Measurements from ENCODE around the gene FADS6. TPM values are rescaled to one million over a fixed set of nuclear protein-coding genes. Genes with fewer than 3 reads are reported as not detected.

Gene FADS6
- total RNA-seq, 1 experiment from 2014 or later = not detected

DNA sequence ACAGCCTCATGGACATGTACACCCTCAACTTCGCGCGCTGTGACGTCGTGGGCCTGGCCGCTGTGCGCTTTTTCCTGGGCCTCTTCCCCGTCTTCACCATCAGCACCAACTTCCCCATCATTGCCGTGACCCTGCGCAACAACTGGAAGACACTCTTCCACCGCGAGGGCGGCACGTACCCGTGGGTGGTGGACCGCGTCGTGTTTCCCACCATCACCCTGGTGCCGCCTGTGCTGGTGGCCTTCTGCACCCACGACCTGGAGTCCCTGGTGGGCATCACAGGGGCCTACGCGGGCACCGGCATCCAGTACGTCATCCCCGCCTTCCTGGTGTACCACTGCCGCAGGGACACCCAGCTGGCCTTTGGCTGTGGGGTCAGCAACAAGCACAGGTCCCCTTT lies 57.2 kb downstream of the FADS6 start:
- CTCF ChIA-PET = no interaction called here
- DNase-seq = no peak
- Mint-ChIP-seq H3K27ac (ENCODE audit: unreplicated experiment) (no peak overlapping the region), H3K27me3 (ENCODE audit: unreplicated experiment) (peaks cover 8% of the 10 kb centered on the region), H3K4me3 (ENCODE audit: low read depth, unreplicated experiment) (no peak overlapping the region), H3K36me3 (ENCODE audit: insufficient read depth, unreplicated experiment) (peaks cover 21% of the 10 kb centered on the region), H3K4me1 (ENCODE audit: low read depth, unreplicated experiment) (no peaks in the 10 kb centered on the region), H3K9me3 (ENCODE audit: low read depth, unreplicated experiment) (no peaks in the 10 kb centered on the region)
- intact Hi-C loops (cut with micrococcal nuclease; ENCODE audit: unreplicated experiment) = no loop called here
- BruUV-seq (replicated peaks) = no TSS peak
- TF ChIP-seq, protein P1, sequence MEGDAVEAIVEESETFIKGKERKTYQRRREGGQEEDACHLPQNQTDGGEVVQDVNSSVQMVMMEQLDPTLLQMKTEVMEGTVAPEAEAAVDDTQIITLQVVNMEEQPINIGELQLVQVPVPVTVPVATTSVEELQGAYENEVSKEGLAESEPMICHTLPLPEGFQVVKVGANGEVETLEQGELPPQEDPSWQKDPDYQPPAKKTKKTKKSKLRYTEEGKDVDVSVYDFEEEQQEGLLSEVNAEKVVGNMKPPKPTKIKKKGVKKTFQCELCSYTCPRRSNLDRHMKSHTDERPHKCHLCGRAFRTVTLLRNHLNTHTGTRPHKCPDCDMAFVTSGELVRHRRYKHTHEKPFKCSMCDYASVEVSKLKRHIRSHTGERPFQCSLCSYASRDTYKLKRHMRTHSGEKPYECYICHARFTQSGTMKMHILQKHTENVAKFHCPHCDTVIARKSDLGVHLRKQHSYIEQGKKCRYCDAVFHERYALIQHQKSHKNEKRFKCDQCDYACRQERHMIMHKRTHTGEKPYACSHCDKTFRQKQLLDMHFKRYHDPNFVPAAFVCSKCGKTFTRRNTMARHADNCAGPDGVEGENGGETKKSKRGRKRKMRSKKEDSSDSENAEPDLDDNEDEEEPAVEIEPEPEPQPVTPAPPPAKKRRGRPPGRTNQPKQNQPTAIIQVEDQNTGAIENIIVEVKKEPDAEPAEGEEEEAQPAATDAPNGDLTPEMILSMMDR (IDR thresholded peaks at IDR 0.05; ENCODE audit: unreplicated experiment) = no peak

DNA sequence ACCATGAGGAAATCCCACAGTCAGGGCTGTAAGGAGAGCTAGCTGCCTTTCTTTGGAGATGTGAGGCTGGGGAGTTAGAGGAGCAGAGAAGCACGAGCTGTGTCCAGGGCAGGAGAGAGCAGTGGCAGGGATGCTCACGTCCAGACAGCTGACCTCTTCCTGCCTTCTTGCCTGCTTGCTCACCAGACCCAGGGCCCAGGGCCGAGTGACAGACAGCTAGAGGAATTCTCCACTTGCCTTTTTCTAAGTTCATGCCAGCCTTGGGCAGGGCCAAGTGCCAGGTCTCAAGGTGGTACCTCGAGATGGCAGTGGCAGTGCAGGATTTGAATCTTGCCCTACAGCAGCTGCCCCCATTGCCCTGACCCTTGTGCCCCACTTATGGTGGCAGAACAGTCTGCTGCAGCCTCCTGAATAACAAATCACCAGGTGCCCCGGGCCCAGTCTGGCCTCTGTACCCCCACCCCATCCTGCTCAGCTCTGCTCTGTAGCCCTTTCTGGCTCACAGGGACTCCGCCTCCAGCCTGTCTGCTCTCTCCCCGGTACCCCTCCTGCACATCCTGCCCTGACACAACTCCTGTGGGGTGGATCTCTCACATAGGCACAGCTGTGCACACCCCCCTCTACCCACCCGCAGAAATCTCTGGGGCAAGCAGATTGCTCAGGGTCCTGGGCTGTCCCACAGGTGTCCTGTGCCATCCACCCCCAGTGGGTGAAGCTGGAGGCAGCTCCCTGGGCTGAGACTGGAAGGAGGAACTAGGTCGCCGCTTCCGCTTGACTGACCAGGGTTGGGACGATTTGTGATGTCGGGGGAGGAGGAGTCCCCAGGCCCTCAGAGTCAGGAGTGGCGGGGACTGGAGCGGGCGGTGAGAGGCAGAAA lies 59.7 kb downstream of the FADS6 start:
- no peak for DNase-seq
- TF ChIP-seq, protein P1 (IDR thresholded peaks at IDR 0.05; ENCODE audit: unreplicated experiment) = no peak
- peaks cover 13% of the 10 kb centered on the region for H3K36me3 Mint-ChIP-seq (ENCODE audit: insufficient read depth, unreplicated experiment)
- no peak overlapping the region for H3K27ac Mint-ChIP-seq (ENCODE audit: unreplicated experiment)
- H3K4me1 Mint-ChIP-seq (ENCODE audit: low read depth, unreplicated experiment) = no peaks in the 10 kb centered on the region
- no peaks in the 10 kb centered on the region for H3K27me3 Mint-ChIP-seq (ENCODE audit: unreplicated experiment)
- intact Hi-C loops (cut with micrococcal nuclease; ENCODE audit: unreplicated experiment) = no loop called here
- H3K4me3 Mint-ChIP-seq (ENCODE audit: low read depth, unreplicated experiment) = no peak overlapping the region
- BruUV-seq (replicated peaks) = no TSS peak
- no peaks in the 10 kb centered on the region for H3K9me3 Mint-ChIP-seq (ENCODE audit: low read depth, unreplicated experiment)
- CTCF ChIA-PET = no interaction called here

DNA sequence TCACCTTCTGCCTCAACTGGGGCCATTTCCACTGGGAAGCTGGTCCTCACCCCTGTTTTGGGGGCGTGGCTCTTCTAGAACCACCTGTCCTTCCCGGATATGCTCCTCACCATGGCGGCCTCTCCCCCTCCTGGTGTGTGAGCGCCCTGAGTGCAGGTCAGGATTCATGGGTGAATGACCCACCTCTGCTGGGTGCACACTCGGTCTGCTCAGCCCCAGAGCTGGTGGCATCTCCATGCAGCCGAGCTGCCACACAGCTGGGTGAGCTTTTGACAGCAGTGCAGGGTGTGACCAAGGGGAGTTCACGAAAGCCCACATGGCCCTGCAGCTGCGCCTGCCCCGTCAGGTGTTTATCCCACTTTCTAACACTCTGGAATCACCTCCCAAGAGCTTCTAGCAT lies 61.0 kb downstream of the FADS6 start:
- no peaks in the 10 kb centered on the region for H3K4me1 Mint-ChIP-seq (ENCODE audit: low read depth, unreplicated experiment)
- intact Hi-C loops (cut with micrococcal nuclease; ENCODE audit: unreplicated experiment) = no loop called here
- H3K27ac Mint-ChIP-seq (ENCODE audit: unreplicated experiment) = no peak overlapping the region
- no peak overlapping the region for H3K4me3 Mint-ChIP-seq (ENCODE audit: low read depth, unreplicated experiment)
- BruUV-seq (replicated peaks) = no TSS peak
- peaks cover 5% of the 10 kb centered on the region for H3K36me3 Mint-ChIP-seq (ENCODE audit: insufficient read depth, unreplicated experiment)
- TF ChIP-seq, protein P1 (IDR thresholded peaks at IDR 0.05; ENCODE audit: unreplicated experiment) = no peak
- no peak for DNase-seq
- no peaks in the 10 kb centered on the region for H3K27me3 Mint-ChIP-seq (ENCODE audit: unreplicated experiment)
- CTCF ChIA-PET = interaction anchor here (0.7 kb wide), 1 partner anchor 65 kb away, joined by 3 read pairs; no protein-coding TSS in a partner anchor
- no peaks in the 10 kb centered on the region for H3K9me3 Mint-ChIP-seq (ENCODE audit: low read depth, unreplicated experiment)

DNA sequence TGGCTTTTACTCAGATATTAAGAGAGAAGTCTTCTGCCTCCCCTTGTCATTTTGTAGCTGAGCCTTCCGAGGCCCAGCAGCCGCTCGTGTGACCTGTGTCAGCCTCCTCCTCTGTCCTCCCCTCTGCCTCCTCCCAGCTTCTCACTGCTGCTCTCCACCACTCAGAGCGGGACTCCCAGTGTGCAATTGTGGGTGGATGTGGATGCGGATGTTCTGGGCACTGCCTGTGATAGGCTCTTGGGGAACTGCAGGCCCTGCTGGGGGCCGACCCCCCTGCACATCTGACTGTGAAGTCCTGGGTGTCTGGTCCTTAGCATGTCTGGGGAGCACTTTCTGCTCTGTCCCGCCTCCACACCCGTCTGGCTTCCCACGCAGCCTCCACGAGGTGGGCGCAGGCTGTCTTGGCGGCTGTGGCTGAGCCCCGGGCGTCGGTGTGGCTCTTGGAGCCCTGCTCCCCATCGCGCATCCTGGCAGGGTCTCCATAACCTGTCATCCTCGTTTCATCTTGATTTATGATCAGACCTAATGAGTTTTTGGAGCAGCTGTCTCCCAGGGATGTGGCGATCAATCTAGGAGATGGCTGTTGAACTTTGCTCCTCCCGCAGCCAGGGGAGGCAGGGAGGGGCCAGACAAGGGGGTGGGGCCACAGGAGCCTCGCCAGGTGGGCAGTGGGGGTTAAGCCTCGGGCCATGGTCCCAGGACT lies 61.8 kb downstream of the FADS6 start:
- no peaks in the 10 kb centered on the region for H3K9me3 Mint-ChIP-seq (ENCODE audit: low read depth, unreplicated experiment)
- H3K4me3 Mint-ChIP-seq (ENCODE audit: low read depth, unreplicated experiment) = no peak overlapping the region
- no peak for DNase-seq
- TF ChIP-seq, protein P1 (IDR thresholded peaks at IDR 0.05; ENCODE audit: unreplicated experiment) = no peak
- H3K27ac Mint-ChIP-seq (ENCODE audit: unreplicated experiment) = no peak overlapping the region
- H3K4me1 Mint-ChIP-seq (ENCODE audit: low read depth, unreplicated experiment) = no peaks in the 10 kb centered on the region
- CTCF ChIA-PET = interaction anchor here (0.7 kb wide), 1 partner anchor 66 kb away, joined by 3 read pairs; no protein-coding TSS in a partner anchor
- intact Hi-C loops (cut with micrococcal nuclease; ENCODE audit: unreplicated experiment) = no loop called here
- H3K36me3 Mint-ChIP-seq (ENCODE audit: insufficient read depth, unreplicated experiment) = peaks cover 5% of the 10 kb centered on the region
- no TSS peak for BruUV-seq (replicated peaks)
- no peaks in the 10 kb centered on the region for H3K27me3 Mint-ChIP-seq (ENCODE audit: unreplicated experiment)

All from Calu3 (cell line).